HG03097 (cell line): ENCODE results near the gene MN1.

Experiments used
- ATAC-seq: cut with Tn5 transposase; IDR thresholded peaks from one replicate; pipeline ENCODE4 v1.9.1; 2021; ENCODE audit not compliant: unreplicated experiment, low FRiP score

MN1 gene

DNA sequence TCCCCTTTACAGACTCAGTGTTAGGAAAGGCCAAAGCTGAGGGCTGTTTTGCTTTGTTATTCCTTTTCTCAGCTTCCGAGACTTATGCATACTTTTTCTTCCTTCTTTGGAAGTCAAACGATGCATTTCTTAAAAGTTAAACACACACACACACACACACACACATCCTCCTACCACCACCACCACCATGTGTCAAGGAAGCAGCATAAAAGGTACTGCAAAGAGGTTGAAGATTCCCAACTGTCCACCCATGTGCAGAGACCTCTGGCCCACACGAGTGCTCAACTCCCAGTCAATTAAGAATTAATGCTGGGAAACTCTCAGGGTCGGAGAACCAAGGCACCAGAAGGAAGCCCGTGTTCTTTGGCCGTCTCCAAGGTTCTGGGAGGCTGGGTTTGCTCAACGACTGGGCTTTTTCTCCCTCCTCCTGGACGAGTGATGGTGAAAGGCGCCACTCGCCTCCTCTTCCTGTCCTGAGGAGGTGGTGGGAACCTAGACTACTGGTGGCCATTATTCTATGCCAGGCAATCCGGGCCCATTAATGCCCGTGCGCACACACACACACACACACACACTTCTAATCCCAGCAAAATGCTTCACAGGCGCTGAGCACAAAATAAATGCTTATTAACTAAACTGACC is 15.1 kb downstream of the MN1 start:
- ATAC-seq: no peak

DNA sequence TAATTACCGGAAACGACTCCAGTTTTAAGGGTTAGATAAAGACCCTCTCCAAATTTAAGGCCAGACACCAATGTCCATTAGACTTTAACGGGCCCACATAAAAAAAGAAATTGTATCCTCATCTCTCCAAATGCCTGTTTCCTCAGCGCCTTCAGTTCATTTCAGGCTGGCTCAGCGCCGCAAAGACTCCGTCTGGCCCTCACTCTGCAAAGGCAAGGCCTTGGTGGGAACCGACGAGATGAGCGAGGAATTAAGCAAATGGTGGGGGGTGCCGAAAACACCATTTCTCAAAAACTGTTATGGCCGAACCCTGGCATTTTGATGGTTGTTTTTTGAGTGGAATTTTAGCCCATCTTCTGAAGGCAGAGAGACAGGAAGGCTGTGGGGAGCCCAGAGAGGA is 15.7 kb downstream of the MN1 start:
- no peak for ATAC-seq

DNA sequence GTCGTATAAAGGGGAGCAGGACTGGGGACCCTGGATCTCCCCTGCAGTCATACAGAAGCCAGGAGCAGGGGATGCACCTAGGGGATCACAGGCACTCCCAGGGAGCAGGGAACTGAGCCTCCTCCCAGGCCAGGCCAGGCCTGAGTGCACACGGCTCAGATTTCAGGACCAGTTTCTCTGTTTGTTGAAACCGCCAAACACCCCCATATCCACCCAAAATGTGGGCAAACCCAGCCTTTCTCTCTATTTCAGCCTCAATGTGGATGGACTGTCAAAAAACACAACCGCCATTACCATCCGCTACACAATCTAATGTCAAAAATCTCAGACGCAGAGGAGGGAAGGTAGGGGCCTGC is 17.5 kb downstream of the MN1 start:
- ATAC-seq: no peak

DNA sequence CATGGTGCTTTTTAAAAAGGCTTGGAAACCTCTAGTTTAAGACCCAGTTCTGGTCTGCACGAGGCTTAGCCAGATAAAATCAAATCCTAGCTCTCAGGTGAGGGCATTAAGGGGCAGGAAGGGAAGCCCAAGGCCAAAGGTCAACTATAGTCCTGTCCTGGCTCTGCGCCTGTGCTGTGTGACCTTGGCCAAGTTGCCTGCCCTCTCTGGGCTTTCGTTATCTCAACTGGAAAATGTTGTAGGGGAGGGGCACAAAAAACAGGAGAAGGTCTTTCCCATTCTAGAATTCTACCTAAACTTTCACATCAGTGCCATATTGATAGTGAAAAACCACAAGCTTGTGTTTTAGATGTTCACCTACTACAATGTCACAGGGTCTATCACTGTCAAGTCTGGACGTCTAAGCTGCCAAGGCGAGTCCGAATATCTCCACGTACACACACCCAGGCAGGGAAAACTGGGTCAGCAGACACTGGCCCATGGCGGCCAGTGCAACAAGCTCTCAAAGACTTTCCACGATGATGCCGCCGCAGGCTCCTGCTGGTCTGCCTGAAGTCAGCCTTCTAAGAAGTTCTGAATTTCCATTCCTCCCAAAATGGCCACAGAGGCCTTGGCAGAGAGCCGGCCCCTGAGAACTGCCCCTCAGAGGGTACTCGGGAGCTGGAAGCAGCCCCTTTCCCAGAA is 18.0 kb downstream of the MN1 start:
- ATAC-seq: no peak

DNA sequence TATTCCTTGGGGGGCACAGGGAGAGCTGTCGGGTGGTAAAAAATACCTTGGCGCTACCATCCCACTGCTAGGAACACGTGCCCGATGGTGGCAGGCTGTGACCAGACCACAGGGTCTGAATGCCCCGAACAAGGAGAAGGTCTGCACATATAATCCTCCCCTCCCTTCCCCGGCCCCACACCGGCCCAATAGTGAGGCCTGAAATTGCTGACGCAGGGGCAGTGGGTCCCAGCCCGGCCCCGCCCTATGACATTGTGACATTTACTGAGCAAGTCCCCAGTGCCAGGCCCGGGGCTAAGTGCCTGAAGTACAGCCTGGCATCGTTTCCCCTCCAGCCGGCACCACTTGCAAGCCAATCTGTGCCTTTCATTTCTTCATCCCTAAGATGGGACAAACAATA is 19.5 kb downstream of the MN1 start:
- ATAC-seq: no peak

DNA sequence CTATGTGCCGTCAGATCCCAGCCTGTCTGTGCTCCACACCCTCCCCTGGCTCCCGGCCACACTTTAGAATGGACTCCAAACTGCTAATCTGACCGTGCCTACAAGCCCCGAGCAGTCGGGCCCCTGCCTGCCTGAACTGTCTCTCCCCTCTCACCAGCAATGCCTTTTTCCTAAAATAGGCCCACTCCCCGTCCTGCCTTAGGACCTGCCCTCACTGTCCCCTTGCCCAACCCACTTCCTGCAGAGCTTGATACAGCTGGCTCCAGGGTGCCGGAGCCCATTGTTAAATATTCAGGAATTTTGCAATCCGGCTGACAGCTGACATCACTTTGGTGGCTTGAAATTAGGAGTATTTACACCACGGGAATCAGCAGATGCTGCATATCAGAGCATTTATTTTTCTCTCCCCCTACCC is 21.4 kb downstream of the MN1 start:
- no peak for ATAC-seq

DNA sequence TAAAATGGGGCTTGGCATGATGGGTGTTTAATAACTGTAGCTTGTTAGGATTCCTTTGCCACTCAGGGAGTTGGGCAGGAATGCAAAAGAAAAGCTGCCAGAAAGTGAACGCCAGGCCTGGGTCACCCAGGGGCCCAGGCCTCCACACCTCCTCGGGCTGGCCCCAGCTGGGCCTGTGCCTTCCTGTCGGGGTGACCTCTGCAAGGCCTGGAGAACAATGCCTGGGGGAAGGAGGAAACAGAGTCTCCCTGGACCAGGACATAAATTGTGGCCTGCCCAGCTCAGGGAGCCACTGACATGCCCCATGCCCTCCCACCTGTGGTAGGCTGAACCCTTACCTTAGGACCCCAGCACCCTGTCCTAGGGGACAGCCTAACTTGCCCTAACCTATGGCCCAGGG is 21.9 kb downstream of the MN1 start:
- no peak for ATAC-seq

DNA sequence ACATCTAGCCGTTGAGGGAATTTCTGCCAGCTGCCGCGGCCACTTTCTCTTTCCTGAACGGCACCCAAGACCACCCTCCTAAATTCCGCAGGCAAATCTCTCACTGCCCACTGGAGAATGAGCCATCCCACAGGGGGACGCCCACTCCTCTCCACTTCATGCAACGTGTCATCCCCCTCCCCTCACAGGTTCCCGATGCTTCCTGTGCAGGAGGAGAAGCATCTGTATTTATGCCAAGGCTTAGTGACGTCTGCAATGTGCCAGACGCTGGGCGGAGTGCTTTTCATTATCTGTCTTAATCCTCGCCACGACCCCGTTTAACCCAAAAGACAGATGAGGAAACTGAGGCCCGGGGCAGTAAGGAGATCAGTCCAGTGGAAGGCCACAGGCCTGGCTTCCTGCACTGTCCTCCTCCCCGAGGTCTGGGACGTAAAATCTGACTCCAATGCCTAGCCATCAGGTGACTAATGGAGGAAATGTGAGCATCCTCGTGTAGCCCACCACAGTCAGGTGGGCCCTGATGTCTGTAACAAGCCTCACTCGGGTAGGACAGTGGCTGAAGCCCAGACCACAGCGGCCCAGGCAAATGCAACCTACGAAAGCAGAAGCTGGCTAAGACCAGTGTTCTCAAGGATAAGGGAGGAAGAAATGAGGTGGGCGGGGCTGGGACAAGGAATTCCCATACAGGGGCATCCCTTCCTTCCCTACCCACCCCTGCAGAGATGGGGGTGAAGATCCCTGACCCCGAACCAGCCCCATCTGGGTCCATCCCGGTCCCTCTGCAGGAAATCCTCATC is 23.1 kb downstream of the MN1 start:
- no peak for ATAC-seq

DNA sequence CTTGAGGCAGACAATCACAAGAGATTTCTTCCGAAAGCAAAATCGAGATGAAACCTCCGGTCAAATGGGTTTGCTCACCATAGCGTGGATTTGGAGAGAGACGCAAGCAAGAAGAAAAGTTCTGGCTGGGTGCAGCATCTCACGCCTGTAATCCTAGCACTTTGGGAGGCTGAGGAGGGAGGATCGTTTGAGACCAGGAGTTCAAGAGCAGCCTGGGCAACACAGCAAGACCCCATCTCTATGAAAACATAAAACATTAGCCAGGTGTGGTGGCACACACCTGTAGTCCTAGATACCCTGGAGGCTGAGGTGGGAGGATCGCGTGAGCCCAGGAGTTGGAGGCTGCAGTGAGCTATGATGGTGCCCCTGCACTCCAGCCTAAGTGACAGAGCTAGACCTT is 24.4 kb downstream of the MN1 start:
- no peak for ATAC-seq

DNA sequence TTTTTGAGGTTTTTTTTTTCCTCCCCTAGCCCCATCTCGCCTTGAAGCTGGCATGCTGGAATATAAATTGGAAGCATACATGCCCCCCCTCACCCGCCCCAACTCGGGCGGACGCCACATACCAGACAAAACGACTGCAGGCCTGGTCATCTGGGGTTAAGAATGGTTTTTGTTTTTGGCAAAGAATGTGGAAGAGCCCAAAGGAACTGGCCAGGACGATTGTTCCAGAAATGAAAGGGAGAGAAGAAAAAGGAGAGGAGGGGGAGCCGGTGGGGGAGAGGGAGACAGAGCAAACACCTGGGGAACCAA is 25.0 kb downstream of the MN1 start:
- no peak for ATAC-seq

DNA sequence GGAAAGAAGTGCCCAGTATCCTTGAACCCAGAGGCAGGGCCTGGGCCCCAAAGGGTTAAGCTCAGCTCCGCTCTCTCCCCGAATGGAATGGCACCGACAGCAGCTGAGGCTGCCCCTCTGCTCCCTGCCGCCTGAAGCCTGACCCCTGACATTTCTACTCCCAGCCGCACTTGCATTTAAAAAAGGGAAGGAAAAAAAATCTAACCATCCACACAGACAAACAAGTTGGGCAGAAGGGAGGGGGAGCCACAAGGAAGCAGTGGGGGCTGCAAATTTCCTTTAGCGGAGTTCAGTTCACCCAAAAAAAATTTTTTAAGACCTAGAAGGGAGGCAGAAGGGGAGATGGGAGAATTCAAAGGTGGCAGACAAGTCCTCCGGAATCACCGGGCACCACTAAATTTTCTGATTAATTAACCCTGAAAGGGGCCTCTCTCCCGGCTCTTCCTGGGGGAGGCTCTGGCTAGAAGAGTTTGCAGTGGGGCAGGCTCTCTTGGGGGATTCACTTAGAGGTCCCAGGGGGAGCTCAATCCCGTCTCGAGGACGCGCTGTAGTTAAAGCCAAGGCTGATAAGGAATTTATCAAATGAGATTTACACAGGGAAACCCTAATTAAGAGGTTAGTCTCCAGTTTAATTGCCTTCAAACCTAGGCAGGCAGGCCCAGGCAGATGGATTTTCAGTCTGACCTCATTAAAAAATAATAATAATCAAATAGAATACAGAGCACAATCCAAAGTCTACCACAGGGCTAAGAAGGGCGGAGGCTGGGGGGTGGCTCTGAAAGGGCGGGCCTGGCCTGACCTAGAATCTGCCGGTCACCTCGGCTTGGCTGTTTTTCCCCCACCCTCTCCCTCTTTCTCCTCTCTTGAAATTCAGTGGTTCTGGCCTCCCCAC is 25.6 kb downstream of the MN1 start:
- ATAC-seq: no peak

DNA sequence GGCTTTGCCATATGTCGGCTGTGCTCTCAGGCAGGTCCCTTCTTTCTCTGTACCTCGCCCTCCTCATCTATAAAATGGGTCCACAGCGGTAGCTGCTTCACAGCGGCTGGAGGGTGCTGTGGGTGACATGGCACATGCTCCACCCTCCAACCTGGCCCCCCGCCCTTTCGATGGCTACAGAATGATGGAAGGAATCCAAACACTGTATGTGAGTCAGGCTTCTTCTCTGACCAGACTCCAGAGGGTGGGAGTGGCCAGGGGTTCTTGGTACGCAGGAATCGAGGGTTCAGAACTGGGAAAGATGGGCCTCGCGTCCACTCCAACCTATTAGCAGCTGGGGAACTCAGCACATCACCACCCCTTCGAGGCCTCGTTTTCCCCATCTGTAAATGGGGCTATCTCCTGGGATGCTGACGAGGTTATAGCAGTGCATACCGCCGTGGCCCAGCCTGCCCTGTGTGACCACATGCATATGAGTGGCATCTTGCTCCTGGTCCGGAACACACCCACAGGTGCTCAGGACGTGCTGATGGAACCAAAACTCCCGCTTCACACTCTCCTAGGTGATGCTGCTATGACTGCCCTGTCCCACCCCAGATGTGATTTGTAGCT is 26.4 kb downstream of the MN1 start:
- no peak for ATAC-seq

DNA sequence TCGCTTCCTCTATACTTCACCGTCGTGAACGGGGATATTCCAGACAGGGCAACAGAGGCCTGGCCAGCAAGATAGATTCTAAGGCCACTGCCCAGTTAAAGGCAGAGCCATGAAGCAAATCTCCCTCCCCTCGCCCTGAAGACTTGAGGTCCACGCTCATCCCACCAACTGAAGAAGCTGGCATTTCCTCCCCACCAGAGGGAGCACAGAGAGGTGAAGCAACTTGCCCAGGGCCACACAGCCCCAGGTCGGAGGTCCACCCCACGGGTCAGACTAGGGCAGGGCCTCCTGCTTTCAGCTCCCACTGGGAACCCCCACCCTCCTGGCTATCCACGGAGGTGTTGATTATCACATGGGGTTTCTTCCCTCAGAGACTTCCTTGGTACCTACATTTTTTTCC is 27.4 kb downstream of the MN1 start:
- ATAC-seq: no peak

DNA sequence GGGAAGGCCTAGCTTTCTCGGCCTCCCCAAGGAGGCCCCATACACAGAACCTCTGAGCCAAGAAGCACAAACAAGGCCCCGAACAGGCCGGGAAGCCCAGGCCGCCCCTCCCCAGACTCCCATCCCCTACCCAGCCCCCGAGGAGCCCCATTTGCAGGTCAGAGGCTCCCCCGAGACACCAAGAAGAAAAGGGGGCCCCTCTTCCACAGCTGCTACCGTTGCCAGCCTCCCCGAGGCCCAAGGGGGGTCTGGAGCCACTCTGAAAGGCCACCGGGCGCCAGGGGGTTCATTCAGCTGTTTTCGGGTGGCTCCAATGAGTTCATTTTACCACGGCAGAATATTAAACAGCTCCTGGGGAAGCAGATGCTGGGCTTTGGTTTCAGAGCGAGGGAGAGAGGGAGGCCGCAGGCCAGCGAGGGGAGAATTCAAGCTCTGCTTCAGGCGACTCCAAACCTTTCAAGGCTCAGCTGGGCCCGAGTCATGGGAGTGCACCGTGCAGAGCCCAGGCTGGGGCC is 28.5 kb downstream of the MN1 start:
- no peak for ATAC-seq

DNA sequence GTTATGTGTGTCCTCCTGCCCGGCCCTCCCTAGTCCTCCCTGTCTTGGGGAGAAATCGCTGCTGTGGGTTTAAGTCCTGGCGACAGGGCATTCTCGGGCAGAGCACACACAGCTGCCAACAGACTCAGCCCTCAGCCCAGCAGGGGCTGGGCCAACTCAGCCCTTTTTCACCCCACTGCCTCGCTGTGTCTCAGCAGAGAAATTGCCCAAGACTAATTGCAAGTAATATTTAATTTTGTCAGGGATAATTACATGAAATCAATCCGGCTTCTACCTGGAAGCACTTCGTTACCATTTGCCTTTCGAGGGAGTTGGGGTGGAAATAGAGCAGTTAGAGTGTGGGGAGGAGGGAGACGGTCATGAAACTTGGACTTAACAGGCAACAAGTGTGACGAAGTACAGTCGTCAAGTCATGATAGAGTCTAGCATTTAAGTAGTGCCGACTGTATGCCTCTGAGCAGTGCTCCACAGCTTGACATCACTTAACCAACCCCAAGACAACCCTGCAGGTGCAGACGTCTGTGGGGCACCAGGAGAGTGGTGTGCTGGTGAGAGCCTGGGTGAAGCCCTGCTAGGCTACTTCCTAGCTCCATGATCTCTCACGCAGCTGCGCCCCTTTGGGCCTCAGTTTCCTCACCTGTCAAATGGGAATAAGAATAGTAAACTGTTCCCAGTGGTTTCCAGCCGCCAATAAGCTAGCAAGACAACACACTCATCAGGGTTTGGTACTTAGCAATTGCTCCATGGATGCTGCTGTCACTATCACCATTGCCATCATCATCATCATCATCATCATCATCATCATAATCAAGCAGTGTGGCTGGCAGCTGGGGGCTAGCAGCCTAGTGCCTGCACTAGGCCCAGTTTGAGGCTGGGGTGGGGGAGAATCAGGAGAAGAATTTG is 29.2 kb downstream of the MN1 start:
- ATAC-seq: no peak

DNA sequence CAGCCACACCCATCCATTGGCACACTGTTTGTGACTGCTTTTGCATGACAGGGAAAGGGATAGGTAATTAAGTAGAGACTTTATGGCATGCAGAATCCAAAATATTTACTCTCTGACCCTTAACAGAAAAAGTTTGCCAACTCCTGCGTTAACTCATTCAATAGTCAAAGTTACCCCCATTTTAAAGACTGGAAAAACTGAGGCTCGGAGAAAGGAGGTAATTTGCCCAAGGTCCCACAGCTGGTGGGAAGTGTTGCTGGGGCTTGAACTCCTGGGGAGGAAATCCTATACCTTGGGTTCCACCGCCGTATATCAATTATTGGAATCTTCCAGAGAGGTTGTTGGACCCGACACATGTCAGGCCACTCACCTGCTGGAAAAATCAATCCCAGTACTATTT is 29.9 kb downstream of the MN1 start:
- no peak for ATAC-seq

DNA sequence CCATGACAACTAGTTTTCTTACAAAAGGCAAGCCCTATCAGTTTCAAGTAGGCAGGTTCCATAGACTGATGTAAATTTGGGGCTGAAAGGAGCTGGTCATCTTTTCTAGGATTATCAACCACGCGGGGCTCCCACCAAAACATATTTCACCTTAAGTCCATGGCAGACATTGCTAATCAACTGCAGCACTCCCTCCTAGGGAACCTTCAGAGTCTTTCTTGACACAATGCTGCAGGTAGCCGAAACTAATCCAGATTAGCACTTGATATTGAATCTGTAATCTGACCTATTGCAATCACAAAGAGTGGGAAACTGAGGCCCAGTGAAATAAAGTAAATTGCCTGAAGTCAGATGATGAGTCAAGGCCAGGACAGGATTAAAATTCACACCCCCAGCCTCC is 32.5 kb downstream of the MN1 start:
- no peak for ATAC-seq

DNA sequence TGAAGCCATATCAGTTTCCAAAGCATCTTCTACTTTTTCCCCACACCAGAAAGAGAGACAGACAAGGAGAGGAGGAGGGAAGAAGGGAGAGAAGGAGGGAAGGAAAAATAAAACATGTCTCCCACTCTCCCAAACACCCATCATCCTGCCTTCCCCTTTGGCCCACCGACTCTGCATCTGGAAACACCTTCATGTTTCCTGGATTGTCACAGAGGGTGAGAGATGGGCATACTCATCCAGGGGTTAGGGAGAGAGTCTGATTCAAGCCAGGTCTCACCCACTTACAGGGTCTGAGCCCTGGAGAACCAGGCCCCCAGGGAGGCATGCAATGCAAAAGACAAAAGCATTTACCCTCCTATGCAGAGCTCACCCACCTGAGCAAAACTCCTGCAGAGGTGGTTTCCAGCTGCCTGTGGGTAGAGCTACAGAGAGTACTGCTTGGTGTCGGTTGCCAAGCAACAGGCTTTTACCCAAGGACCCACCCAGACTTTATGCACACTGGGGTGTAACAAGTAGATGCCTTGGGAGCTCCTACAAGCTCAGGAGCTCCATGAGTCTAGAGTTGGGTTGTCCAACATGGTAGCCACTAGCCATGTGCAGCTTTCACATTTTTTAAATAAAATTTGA is 33.4 kb downstream of the MN1 start:
- no peak for ATAC-seq

DNA sequence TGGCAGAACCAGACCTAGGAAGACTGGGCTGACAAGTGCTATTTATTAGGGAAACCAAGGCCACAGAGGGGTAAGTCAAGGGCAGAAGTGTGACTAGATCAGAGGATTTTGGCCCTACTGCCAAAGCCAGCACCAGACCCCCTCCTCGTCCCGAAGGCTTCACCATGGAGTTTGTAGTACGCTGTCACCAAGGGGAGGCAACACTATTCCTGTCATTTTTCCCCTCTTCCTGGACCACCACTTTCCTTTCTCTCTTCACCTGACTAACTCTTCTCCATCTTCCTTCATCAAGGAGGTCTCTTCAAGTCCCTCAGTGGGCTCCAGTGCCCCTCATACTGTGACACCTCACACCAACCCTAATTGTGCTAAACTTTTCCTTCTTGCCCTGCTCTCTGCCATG is 34.9 kb downstream of the MN1 start:
- no peak for ATAC-seq
